ENCODE data around the gene SHROOM4. TPM values are rescaled to one million over a fixed set of nuclear protein-coding genes. Genes with fewer than 3 reads are reported as not detected.

SHROOM4 gene
- total and polyA plus RNA-seq, 9 of the 15 experiments (the other 6 are each of a cell fraction or from before 2014, with no cell fraction given) = not detected

DNA sequence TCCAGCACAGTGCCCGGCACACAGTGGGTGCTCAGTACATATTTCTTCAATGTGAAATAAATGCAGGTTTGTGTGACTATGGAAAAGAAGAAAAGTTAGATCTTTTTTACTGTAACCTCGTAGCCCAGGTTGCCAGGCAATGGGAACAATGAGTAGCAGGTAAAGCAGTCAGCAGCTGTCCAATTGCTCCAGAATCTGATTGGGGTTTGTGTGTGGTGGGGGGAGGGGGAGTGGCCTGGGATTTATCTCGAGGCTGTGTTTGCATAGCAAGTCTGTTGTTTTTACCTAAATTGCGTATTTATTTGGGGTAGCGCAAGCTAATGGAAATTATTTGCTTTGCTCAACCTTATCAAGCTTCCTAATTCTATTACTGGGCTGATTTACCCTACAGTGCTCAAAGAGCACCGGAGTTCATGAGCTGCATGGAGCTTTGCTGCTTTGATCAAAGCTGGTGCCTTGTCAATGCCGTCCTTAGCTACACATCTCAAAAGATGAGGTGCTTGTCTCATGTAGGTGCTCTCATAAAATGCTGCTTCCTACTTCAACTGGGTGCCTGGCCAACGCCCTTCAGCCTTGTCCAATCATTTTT is 198.3 kb downstream of the SHROOM4 start (continued):
- TF ChIP-seq HEY1 (CRISPR knock-in tag; IDR thresholded peaks at IDR 0.05; ENCODE audit: borderline replicate concordance) (no peak), SMARCA5 (IDR thresholded peaks at IDR 0.05) (no peak), ETV6 (IDR thresholded peaks at IDR 0.05; ENCODE audit: borderline replicate concordance in 1 of 2, low read depth in 2 of 2, low read length in 1 of 2) (no peak), ETV6 (CRISPR knock-in tag; IDR thresholded peaks at IDR 0.05; ENCODE audit: borderline replicate concordance) (no peak)

DNA sequence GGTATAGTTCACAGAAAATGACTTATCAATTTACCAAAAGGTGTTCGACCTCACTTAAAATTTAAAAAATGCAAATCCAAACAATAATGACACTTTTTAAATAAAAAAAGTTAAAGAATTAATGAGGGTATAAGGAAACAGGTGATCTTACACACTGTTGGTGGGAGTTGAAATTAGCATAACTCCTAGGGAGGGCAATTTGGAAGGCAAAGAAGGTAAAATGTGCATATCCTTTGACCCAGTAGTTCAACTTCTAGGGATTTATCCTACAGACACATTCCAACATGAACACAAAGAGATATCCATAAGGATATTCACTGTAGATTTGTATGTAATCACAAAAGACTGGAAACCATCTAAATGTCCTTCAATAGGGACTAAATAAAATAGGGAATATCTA is 199.5 kb downstream of the SHROOM4 start:
- Histone ChIP-seq H3K9ac (ENCODE audit: insufficient read depth in 1 of 2, low read depth in 2 of 2, low read length in 2 of 2) (no peak overlapping the region), H3K4me3 (no peak overlapping the region), H3K27me3 (ENCODE audit: control insufficient read depth in 2 of 2, insufficient read depth in 2 of 2, low read length in 2 of 2) (no peaks in the 10 kb centered on the region), H3K36me3 (ENCODE audit: control insufficient read depth, insufficient read depth, low read length) (no peaks in the 10 kb centered on the region), H3K9me1 (ENCODE audit: control insufficient read depth, insufficient read depth, low read length) (no peaks in the 10 kb centered on the region), H3K27ac (ENCODE audit: extremely low read depth, low read depth, low read length) (no peak overlapping the region), H2AFZ (ENCODE audit: low read depth, low read length) (no peak overlapping the region), H4K20me1 (replicated peaks; ENCODE audit: control insufficient read depth, insufficient read depth, low read length) (no peaks in the 10 kb centered on the region), H3K9me3 (replicated peaks; ENCODE audit: control insufficient read depth, insufficient read depth, low read depth, low read length) (no peaks in the 10 kb centered on the region), H3K4me1 (replicated peaks in 1 of 2; ENCODE audit: control insufficient read depth in 2 of 2, insufficient read depth in 2 of 2, low read length in 2 of 2) (no peaks in the 10 kb centered on the region), H3K79me2 (ENCODE audit: control insufficient read depth, insufficient read depth, low read length) (no peaks in the 10 kb centered on the region), H3K4me2 (ENCODE audit: insufficient read depth, low read length) (no peak overlapping the region)
- ChIA-PET POLR2A (no interaction called here), CTCF (ENCODE audit: low intra/inter-chr PET ratio) (interaction anchor here (0.7 kb wide), 1 partner anchor 9 kb away, joined by 3 read pairs; no protein-coding TSS in a partner anchor)
- ATAC-seq (no peak), DNase-seq (ENCODE audit: extremely low read depth in 1 of 4, low spot score in 3 of 4) (no peak), FAIRE-seq (no peak)
- BruUV-seq (replicated peaks) = no TSS peak
- intact Hi-C loops (cut with micrococcal nuclease) (no loop called here), in situ Hi-C loops (cut with MboI) (no loop called here)
- 0% methylated on average over 1 of the region's 1 CpG for WGBS (ENCODE audit: insufficient coverage, low coverage, missing lambda C conversion rate)
- TF ChIP-seq, protein P1, sequence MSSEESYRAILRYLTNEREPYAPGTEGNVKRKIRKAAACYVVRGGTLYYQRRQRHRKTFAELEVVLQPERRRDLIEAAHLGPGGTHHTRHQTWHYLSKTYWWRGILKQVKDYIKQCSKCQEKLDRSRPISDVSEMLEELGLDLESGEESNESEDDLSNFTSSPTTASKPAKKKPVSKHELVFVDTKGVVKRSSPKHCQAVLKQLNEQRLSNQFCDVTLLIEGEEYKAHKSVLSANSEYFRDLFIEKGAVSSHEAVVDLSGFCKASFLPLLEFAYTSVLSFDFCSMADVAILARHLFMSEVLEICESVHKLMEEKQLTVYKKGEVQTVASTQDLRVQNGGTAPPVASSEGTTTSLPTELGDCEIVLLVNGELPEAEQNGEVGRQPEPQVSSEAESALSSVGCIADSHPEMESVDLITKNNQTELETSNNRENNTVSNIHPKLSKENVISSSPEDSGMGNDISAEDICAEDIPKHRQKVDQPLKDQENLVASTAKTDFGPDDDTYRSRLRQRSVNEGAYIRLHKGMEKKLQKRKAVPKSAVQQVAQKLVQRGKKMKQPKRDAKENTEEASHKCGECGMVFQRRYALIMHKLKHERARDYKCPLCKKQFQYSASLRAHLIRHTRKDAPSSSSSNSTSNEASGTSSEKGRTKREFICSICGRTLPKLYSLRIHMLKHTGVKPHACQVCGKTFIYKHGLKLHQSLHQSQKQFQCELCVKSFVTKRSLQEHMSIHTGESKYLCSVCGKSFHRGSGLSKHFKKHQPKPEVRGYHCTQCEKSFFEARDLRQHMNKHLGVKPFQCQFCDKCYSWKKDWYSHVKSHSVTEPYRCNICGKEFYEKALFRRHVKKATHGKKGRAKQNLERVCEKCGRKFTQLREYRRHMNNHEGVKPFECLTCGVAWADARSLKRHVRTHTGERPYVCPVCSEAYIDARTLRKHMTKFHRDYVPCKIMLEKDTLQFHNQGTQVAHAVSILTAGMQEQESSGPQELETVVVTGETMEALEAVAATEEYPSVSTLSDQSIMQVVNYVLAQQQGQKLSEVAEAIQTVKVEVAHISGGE (CRISPR knock-in tag; IDR thresholded peaks at IDR 0.05) = no peak
- no peak for TF ChIP-seq ESRRA (IDR thresholded peaks at IDR 0.05; ENCODE audit: borderline replicate concordance, low read depth)
- TF ChIP-seq, protein P2, sequence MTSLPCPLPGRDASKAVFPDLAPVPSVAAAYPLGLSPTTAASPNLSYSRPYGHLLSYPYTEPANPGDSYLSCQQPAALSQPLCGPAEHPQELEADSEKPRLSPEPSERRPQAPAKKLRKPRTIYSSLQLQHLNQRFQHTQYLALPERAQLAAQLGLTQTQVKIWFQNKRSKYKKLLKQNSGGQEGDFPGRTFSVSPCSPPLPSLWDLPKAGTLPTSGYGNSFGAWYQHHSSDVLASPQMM (CRISPR knock-in tag; IDR thresholded peaks at IDR 0.05) = no peak
- TF ChIP-seq SAFB2 (IDR thresholded peaks at IDR 0.05; ENCODE audit: borderline replicate concordance, low read depth, low read length, severe bottlenecking) = no peak
- TF ChIP-seq, protein P3, sequence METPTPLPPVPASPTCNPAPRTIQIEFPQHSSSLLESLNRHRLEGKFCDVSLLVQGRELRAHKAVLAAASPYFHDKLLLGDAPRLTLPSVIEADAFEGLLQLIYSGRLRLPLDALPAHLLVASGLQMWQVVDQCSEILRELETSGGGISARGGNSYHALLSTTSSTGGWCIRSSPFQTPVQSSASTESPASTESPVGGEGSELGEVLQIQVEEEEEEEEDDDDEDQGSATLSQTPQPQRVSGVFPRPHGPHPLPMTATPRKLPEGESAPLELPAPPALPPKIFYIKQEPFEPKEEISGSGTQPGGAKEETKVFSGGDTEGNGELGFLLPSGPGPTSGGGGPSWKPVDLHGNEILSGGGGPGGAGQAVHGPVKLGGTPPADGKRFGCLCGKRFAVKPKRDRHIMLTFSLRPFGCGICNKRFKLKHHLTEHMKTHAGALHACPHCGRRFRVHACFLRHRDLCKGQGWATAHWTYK (CRISPR knock-in tag; IDR thresholded peaks at IDR 0.05) = no peak

Data from K562 (cell line).